Left cardiac atrium (tissue), 4 donors: ENCODE data around the gene TSPEAR. TPM values are rescaled to one million over a fixed set of nuclear protein-coding genes. Genes with fewer than 3 reads are reported as not detected.

ENCODE experiments used
- ATAC-seq, 2 donors: fragments of 200-7000 bp; cut with Tn5 transposase; one replicate each; pipeline ENCODE4 v1.9.1; 2020; ENCODE audit warnings: mild to moderate bottlenecking in 2 of 2, moderate library complexity in 2 of 2
- DNase-seq: peaks from one replicate; pipeline ENCODE4 v3.0.0-alpha.2; 2020
- intact Hi-C, 2 donors: fragments of 100-400 bp; cut with DNase I; formaldehyde crosslinking; loops; one replicate each; pipeline versions ENCODE4 v1.14.1 to v1.15.1; 2022 to 2023
- total RNA-seq, 2 donors: library from RNA; stranded (reverse); fragmentation: NEBNext Ultra II Directional; extraction: Animal tissue kit (Norgen Biotek cat#: 25700); gene quantifications; one replicate each; pipeline ENCODE4 v1.2.1, GENCODE V29; 2021
- donor health status: DM: no; HTN: yes; CAD: no.
- donor health status: DM: no; HTN: yes; CAD: no; lungs with severe emphysema.
- donor health status: DM: yes; HTN: yes; CAD: no.
- donor health status: Dilated cardiomyopathy.

Gene TSPEAR
- total RNA-seq, 2 donors from 2014 or later, result 0.39 to 1.6 TPM

DNA sequence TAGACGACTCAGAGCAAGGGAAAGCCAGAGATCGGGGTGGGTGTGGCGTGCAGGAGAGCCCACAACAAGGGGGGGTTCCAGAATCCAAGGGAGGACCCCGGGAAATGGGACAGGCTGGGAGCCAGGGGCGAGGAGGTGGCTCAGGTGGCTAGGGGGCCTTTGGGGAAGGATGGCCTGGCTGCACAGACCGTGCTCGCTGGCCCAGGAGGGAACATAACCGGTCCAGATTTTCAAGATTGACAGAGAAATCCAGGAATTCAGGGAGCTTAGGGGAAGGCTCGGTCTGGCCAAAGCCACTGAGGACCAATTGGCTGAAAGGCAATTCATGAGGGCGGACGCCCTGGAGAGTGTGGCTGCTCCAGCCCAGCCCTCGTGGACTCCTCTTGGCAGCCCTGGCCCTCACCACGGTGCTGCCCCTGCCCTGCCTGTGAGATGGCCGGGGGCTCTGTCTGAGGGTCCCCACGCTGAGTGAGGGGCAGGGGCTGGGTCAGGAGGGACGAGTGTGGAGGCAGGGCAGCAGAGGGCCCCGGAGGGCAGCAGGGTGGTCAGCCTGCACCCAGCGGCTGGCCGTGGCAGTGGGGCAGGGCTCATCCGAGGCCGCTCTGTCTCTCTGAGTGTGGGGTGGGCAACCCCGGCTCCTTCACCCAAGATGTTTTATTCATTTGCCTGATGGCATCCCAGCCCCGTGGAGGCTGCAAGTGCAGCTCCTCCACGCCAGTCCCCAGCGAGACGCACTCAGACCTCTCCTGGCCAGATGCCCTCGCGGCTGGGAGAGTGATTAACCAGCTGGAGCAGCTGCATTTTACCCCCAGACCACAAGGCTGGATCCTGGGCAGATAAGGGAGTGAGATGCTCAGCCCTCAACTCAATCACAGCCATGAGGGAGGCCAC, 261.7 kb downstream of the TSPEAR start:
- DNase-seq (no peak), ATAC-seq (no peak)
- intact Hi-C loops, result no loop called here

GRCh38 chr21:44448651-44449131, 262.7 kb downstream of the TSPEAR start:
- DNase-seq, result no peak
- intact Hi-C loops, result no loop called here
- no peak for ATAC-seq

Other genes with a start within 250 kb of the TSPEAR start
- gene KRTAP10-1, start 171.4 kb downstream of the TSPEAR start, total RNA-seq, result not detected
- gene KRTAP10-2, start 160.1 kb downstream of the TSPEAR start, total RNA-seq, result not detected
- not detected for gene KRTAP10-3, start 152.8 kb downstream of the TSPEAR start, total RNA-seq
- gene KRTAP10-4, start 137.8 kb downstream of the TSPEAR start, total RNA-seq, result not detected
- not detected for gene KRTAP10-5, start 131.0 kb downstream of the TSPEAR start, total RNA-seq
- not detected for gene KRTAP10-6, start 119.1 kb downstream of the TSPEAR start, total RNA-seq
- not detected for gene KRTAP10-7, start 111.0 kb downstream of the TSPEAR start, total RNA-seq
- gene KRTAP10-8, start 99.5 kb downstream of the TSPEAR start, total RNA-seq, result not detected
- gene KRTAP10-9, start 84.5 kb downstream of the TSPEAR start, total RNA-seq, result not detected
- not detected for gene KRTAP10-10, start 74.2 kb downstream of the TSPEAR start, total RNA-seq
- not detected for gene KRTAP10-11, start 65.2 kb downstream of the TSPEAR start, total RNA-seq
- not detected for gene KRTAP12-4, start 56.9 kb downstream of the TSPEAR start, total RNA-seq
- gene KRTAP12-3, start 53.6 kb downstream of the TSPEAR start, total RNA-seq, result not detected
- not detected for gene KRTAP12-2, start 44.6 kb downstream of the TSPEAR start, total RNA-seq
- gene KRTAP12-1, start 29.4 kb downstream of the TSPEAR start, total RNA-seq, result not detected
- not detected for gene KRTAP10-12, start 14.4 kb downstream of the TSPEAR start, total RNA-seq
- gene UBE2G2, start 90.2 kb upstream of the TSPEAR start, total RNA-seq, result 10 to 100 TPM; 62.0 to 83.0 TPM
- 10 to 100 TPM; 71.2 to 93.3 TPM for gene SUMO3, start 106.5 kb upstream of the TSPEAR start, total RNA-seq
- 100 to 1,000 TPM; 181 to 195 TPM for gene PTTG1IP, start 162.1 kb upstream of the TSPEAR start, total RNA-seq
- 10 to 100 TPM; 31.5 to 70.7 TPM for gene ITGB2, start 209.3 kb upstream of the TSPEAR start, total RNA-seq
- 10 to 100 TPM; 26.1 to 28.6 TPM for gene SLX9, start 228.5 kb upstream of the TSPEAR start, total RNA-seq